ENCODE measurements around the gene EXOSC10.
"Not testable (repeated sequence)": the region's sequence is repeated elsewhere in the genome, so short reads cannot be mapped to it uniquely, and the experiment has no call there.

EXOSC10 gene

DNA sequence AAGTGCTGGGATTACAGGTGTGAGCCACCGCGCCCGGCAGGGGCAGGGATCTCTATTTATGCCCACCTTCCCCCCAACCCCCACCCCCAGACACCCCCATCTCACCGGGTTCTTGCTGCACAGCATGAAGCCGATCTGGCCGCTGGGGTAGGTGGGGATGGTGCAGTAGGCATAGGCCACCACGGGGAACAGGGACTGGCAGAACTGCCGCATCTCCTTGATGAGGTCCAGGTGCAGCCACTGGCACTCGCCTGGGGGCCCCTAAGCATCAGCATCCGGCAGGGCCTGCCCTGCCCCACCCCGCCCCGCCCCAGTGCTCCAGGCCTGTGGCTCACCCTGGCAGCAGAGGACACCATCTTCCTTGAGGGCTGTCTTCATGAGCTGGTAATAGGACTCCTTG lies 44.0 kb downstream of the EXOSC10 start:
- TF ChIP-seq, protein P1, sequence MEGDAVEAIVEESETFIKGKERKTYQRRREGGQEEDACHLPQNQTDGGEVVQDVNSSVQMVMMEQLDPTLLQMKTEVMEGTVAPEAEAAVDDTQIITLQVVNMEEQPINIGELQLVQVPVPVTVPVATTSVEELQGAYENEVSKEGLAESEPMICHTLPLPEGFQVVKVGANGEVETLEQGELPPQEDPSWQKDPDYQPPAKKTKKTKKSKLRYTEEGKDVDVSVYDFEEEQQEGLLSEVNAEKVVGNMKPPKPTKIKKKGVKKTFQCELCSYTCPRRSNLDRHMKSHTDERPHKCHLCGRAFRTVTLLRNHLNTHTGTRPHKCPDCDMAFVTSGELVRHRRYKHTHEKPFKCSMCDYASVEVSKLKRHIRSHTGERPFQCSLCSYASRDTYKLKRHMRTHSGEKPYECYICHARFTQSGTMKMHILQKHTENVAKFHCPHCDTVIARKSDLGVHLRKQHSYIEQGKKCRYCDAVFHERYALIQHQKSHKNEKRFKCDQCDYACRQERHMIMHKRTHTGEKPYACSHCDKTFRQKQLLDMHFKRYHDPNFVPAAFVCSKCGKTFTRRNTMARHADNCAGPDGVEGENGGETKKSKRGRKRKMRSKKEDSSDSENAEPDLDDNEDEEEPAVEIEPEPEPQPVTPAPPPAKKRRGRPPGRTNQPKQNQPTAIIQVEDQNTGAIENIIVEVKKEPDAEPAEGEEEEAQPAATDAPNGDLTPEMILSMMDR (IDR thresholded peaks at IDR 0.05; ENCODE audit: borderline replicate concordance, insufficient read depth, low read depth, low read length), result no peak
- H3K4me3 ChIP-seq (ENCODE audit: low read depth, low read length), result no peak overlapping the region

GRCh38 chr1:11054666-11055065 lies 45.0 kb downstream of the EXOSC10 start:
- H3K4me3 ChIP-seq (ENCODE audit: low read depth, low read length), result no peak overlapping the region
- TF ChIP-seq, protein P1 (IDR thresholded peaks at IDR 0.05; ENCODE audit: borderline replicate concordance, insufficient read depth, low read depth, low read length), result no peak

- no peak overlapping the region for H3K4me3 ChIP-seq (ENCODE audit: low read depth, low read length)
- TF ChIP-seq, protein P1 (IDR thresholded peaks at IDR 0.05; ENCODE audit: borderline replicate concordance, insufficient read depth, low read depth, low read length), result no peak
Measured at GRCh38 chr1:11054181-11054580, 45.5 kb downstream of the EXOSC10 start.

DNA sequence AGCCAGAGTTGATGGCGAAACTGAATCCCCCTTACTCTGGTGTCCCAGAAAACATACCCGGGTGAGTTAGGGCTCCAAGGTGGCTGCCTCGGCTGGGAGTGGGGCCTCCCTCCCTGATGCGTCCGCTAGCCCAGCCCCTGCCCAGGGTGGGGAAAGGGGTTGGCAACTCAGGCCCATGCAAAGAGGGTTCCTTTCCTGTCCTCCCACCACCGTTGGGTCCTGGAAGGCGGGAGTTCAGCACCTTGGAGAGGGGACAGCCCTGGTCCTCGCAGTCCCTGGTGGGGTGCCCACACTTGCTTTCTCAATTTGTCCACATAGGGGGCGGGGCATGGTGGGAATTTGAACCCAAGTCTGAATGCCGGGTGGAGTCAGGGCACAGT lies 45.9 kb downstream of the EXOSC10 start:
- no peak overlapping the region for H3K4me3 ChIP-seq (ENCODE audit: low read depth, low read length)
- TF ChIP-seq, protein P1 (IDR thresholded peaks at IDR 0.05; ENCODE audit: borderline replicate concordance, insufficient read depth, low read depth, low read length), result no peak

- TF ChIP-seq, protein P1 (IDR thresholded peaks at IDR 0.05; ENCODE audit: borderline replicate concordance, insufficient read depth, low read depth, low read length), result no peak
- no peak overlapping the region for H3K4me3 ChIP-seq (ENCODE audit: low read depth, low read length)
Measured at GRCh38 chr1:11052839-11053757, 46.6 kb downstream of the EXOSC10 start.

GRCh38 chr1:11051781-11052511 lies 47.7 kb downstream of the EXOSC10 start:
- TF ChIP-seq, protein P1 (IDR thresholded peaks at IDR 0.05; ENCODE audit: borderline replicate concordance, insufficient read depth, low read depth, low read length), result no peak
- H3K4me3 ChIP-seq (ENCODE audit: low read depth, low read length), result no peak overlapping the region

GRCh38 chr1:11051121-11051520 lies 48.5 kb downstream of the EXOSC10 start:
- H3K4me3 ChIP-seq (ENCODE audit: low read depth, low read length), result not testable (repeated sequence)

Measured in GM12875 (cell line).